Peyer's patch (tissue), 4 donors: ENCODE results near the gene GNAZ.

Experiments
- POLR2A ChIP-seq, 2 donors: fragments of 450-650 bp; IDR thresholded peaks; one replicate each; pipeline ENCODE4 v1.5.1; 2017; ENCODE audit warnings: antibody characterized with exemption in 2 of 2, mild to moderate bottlenecking in 2 of 2, moderate library complexity in 2 of 2
- TF ChIP-seq, protein P1 (sequence below), 6 experiments: fragments of 450-650 bp in 4 of 6; fragments of 200-600 bp in 2 of 6; sonication (generic) in 1 of 6; IDR thresholded peaks; one replicate each; pipeline ENCODE4 v1.5.1; 2017 to 2019; ENCODE audit warnings: antibody characterized with exemption in 6 of 6, mild to moderate bottlenecking in 3 of 6, moderate library complexity in 1 of 6

DNA sequence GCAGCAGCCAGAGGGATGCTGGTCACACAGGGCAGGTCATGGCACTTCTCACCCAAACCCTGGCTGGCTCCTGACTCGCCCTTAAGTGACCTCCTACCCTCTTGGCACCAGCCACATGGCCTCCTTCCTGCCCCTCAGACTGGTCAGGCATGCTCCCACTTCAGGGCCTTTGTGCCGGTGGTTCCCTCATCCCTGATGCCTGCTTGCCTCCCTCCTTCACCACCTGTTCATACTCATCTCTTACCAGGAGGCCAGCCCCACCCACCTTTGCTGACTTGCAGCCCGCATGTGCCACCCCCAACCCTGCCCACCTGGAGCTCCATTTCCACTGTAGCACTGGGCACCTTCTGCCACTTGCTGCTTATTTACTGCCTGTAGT is 20.1 kb downstream of the GNAZ start:
- TF ChIP-seq, protein P1, sequence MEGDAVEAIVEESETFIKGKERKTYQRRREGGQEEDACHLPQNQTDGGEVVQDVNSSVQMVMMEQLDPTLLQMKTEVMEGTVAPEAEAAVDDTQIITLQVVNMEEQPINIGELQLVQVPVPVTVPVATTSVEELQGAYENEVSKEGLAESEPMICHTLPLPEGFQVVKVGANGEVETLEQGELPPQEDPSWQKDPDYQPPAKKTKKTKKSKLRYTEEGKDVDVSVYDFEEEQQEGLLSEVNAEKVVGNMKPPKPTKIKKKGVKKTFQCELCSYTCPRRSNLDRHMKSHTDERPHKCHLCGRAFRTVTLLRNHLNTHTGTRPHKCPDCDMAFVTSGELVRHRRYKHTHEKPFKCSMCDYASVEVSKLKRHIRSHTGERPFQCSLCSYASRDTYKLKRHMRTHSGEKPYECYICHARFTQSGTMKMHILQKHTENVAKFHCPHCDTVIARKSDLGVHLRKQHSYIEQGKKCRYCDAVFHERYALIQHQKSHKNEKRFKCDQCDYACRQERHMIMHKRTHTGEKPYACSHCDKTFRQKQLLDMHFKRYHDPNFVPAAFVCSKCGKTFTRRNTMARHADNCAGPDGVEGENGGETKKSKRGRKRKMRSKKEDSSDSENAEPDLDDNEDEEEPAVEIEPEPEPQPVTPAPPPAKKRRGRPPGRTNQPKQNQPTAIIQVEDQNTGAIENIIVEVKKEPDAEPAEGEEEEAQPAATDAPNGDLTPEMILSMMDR (IDR thresholded peaks at IDR 0.05), result no peak
- TF ChIP-seq POLR2A (IDR thresholded peaks at IDR 0.05), result no peak
